Neural cell (in vitro differentiated cells): ENCODE measurements around the gene EVPL. TPM values are rescaled to one million over a fixed set of nuclear protein-coding genes. Genes with fewer than 3 reads are reported as not detected.

Experiments
- H2AFZ ChIP-seq: fragments of 200-600, 300-800 bp; sonication (generic), shearing (Covaris generic); 2 replicates; pipeline ENCODE4 v1.6.0; 2014; ENCODE audit warnings: low read depth, mild to moderate bottlenecking, antibody characterized with exemption, low read length, moderate library complexity
- H3F3A ChIP-seq: fragments of 200-600 bp; shearing (Covaris generic); 2 replicates; pipeline ENCODE4 v1.6.1; 2016; ENCODE audit warnings: mild to moderate bottlenecking, moderate library complexity, mixed read lengths, antibody characterized with exemption, low read length; ENCODE audit not compliant: insufficient read depth, poor library complexity, severe bottlenecking
- H3K27ac ChIP-seq: fragments of 200-600, 300-800 bp; sonication (generic), shearing (Covaris generic); 2 replicates; pipeline ENCODE4 v1.5.1; 2014; ENCODE audit warnings: mild to moderate bottlenecking, low read length, moderate library complexity
- H3K27me3 ChIP-seq: fragments of 300-800, 200-600 bp; sonication (generic), shearing (Covaris generic); 2 replicates; pipeline ENCODE4 v1.6.0; 2014; ENCODE audit warnings: mild to moderate bottlenecking, low read depth, low read length, moderate library complexity; ENCODE audit not compliant: insufficient read depth
- H3K36me3 ChIP-seq: fragments of 300-800, 200-600 bp; sonication (generic), shearing (Covaris generic); 2 replicates; pipeline ENCODE4 v1.5.1; 2014; ENCODE audit warnings: mild to moderate bottlenecking, antibody characterized with exemption, low read length, moderate library complexity; ENCODE audit not compliant: insufficient read depth
- H3K4me2 ChIP-seq: fragments of 300-800, 200-600 bp; sonication (generic), shearing (Covaris generic); 2 replicates; pipeline ENCODE4 v1.6.0; 2014; ENCODE audit warnings: mild to moderate bottlenecking, low read length
- H3K4me3 ChIP-seq: fragments of 300-800, 200-600 bp; sonication (generic), shearing (Covaris generic); 2 replicates; pipeline ENCODE4 v1.5.1; 2014; ENCODE audit warnings: mild to moderate bottlenecking, low read length, moderate library complexity
- H3K79me2 ChIP-seq: fragments of 200-600 bp; shearing (Covaris generic); replicated peaks from 2 replicates; pipeline ENCODE4 v1.6.0; 2014; ENCODE audit warnings: mild to moderate bottlenecking, low read length, moderate library complexity; ENCODE audit not compliant: insufficient read depth
- H3K9ac ChIP-seq: fragments of 300-800, 200-600 bp; sonication (generic), shearing (Covaris generic); 2 replicates; pipeline ENCODE4 v1.6.1; 2016; ENCODE audit warnings: mild to moderate bottlenecking, low read length, mixed read lengths
- H3K9me2 ChIP-seq: fragments of 200-600 bp; shearing (Covaris generic); 2 replicates; pipeline ENCODE4 v1.6.1; 2016; ENCODE audit warnings: mild to moderate bottlenecking, low read length, mixed read lengths; ENCODE audit not compliant: insufficient read depth
- H3K9me3 ChIP-seq: fragments of 200-600, 300-800 bp; sonication (generic), shearing (Covaris generic); 2 replicates; pipeline ENCODE4 v1.6.1; 2016; ENCODE audit warnings: mild to moderate bottlenecking, mixed run types, low read length, moderate library complexity, mixed read lengths
- H4K20me1 ChIP-seq: fragments of 200-600 bp; shearing (Covaris generic); 2 replicates; pipeline ENCODE4 v1.6.1; 2016; ENCODE audit warnings: mild to moderate bottlenecking, mixed run types; ENCODE audit not compliant: insufficient read depth
- CTCF ChIP-seq: fragments of 450-650 bp; IDR thresholded peaks from 2 replicates; pipeline ENCODE4 v1.5.1; 2014; ENCODE audit warnings: antibody characterized with exemption, mild to moderate bottlenecking, moderate library complexity; ENCODE audit not compliant: poor library complexity, severe bottlenecking
- EP300 ChIP-seq: fragments of 450-650 bp; conservative IDR thresholded peaks from 2 replicates; pipeline ENCODE4 v1.6.1; 2014; ENCODE audit warnings: antibody characterized with exemption, mild to moderate bottlenecking, moderate library complexity; ENCODE audit not compliant: poor library complexity, severe bottlenecking
- EZH2 ChIP-seq: fragments of 200-600, 300-800 bp; shearing (Covaris generic), sonication (generic); IDR thresholded peaks from 2 replicates; pipeline ENCODE4 v1.6.1; 2014; ENCODE audit warnings: antibody characterized with exemption, low read length, borderline replicate concordance, mild to moderate bottlenecking; ENCODE audit not compliant: insufficient read depth, poor library complexity, severe bottlenecking
- MXI1 ChIP-seq: fragments of 450-650 bp; conservative IDR thresholded peaks from 2 replicates; pipeline ENCODE4 v1.6.1; 2014; ENCODE audit warnings: antibody characterized with exemption, mild to moderate bottlenecking; ENCODE audit not compliant: poor library complexity, severe bottlenecking
- POLR2AphosphoS5 ChIP-seq: IDR thresholded peaks from 2 replicates; pipeline ENCODE4 v1.6.1; 2012
- RAD21 ChIP-seq: fragments of 450-650 bp; conservative IDR thresholded peaks from 2 replicates; pipeline ENCODE4 v1.6.1; 2014; ENCODE audit warnings: antibody characterized with exemption, mild to moderate bottlenecking, moderate library complexity
- REST ChIP-seq: IDR thresholded peaks from 2 replicates; pipeline ENCODE4 v1.6.1; 2012; ENCODE audit warnings: borderline replicate concordance
- SMC3 ChIP-seq: fragments of 450-650 bp; conservative IDR thresholded peaks from 2 replicates; pipeline ENCODE4 v1.6.1; 2014; ENCODE audit warnings: antibody characterized with exemption, mild to moderate bottlenecking, moderate library complexity; ENCODE audit not compliant: poor library complexity
- TAF1 ChIP-seq: IDR thresholded peaks from 2 replicates; pipeline ENCODE4 v1.6.1; 2012; ENCODE audit warnings: low read depth
- polyA plus RNA-seq: library from polyadenylated mRNA; depleted of rRNA; stranded (reverse); fragments of >200 nt; gene quantifications from 2 replicates; pipeline ENCODE4 v1.2.3, GENCODE V29; 2014

Gene EVPL
- polyA plus RNA-seq, 1 donor from 2014 or later = not detected

- TF ChIP-seq POLR2AphosphoS5 (no peak), MXI1 (peak; percentile 37)
- Histone ChIP-seq H3K36me3 (no peaks in the 10 kb centered on the region), H3K79me2 (peaks cover 34% of the 10 kb centered on the region), H3K4me2 (peak overlapping the region; percentile 71), H3K27me3 (no peaks in the 10 kb centered on the region), H2AFZ (peak overlapping the region; percentile 90), H3K4me3 (peak overlapping the region; percentile 94), H4K20me1 (no peaks in the 10 kb centered on the region), H3K27ac (peak overlapping the region; percentile 99), H3K9me3 (no peaks in the 10 kb centered on the region), H3F3A (peaks cover 3% of the 10 kb centered on the region), H3K9ac (peak overlapping the region; percentile 93), H3K9me2 (no peaks in the 10 kb centered on the region)
Measured at GRCh38 chr17:75979705-75980187, 47.4 kb downstream of the EVPL start.

GRCh38 chr17:75978938-75979704 is 48.0 kb downstream of the EVPL start, which contains the start of the genes ACOX1 and TEN1:
ACOX1 (minus strand) TSS chr17:75979166; CDS start chr17:75979073, 93 bp downstream.
TEN1 (plus strand) TSS chr17:75979240; CDS start chr17:75986193, 6,953 bp downstream.
- peak within 1 kb of the TSS; percentile 99 for H3K27ac ChIP-seq
- H3K4me2 ChIP-seq = peak within 1 kb of the TSS; percentile 71
- H3F3A ChIP-seq = peaks cover 3% of the 10 kb centered on the region
- no peaks in the 10 kb centered on the region for H3K36me3 ChIP-seq
- H3K4me3 ChIP-seq = peak within 1 kb of the TSS; percentile 94
- no peaks in the 10 kb centered on the region for H3K9me2 ChIP-seq
- H3K9ac ChIP-seq = peak within 1 kb of the TSS; percentile 93
- H3K9me3 ChIP-seq = no peaks in the 10 kb centered on the region
- TF ChIP-seq EZH2 = no peak
- no peak for TF ChIP-seq SMC3
- TF ChIP-seq POLR2AphosphoS5 = peak; percentile 96
- TF ChIP-seq TAF1 = peak; percentile 79
- TF ChIP-seq MXI1 = peak; percentile 60
- TF ChIP-seq CTCF = peak; percentile 57
- peak; percentile 57 for TF ChIP-seq EP300
- no peak for TF ChIP-seq RAD21
- peak; percentile 85 for TF ChIP-seq REST
- peak within 1 kb of the TSS; percentile 90 for H2AFZ ChIP-seq
- no peaks in the 10 kb centered on the region for H3K27me3 ChIP-seq
- H4K20me1 ChIP-seq = no peaks in the 10 kb centered on the region
- peaks cover 36% of the 10 kb centered on the region for H3K79me2 ChIP-seq
